ENCODE data around the gene ACSF3. TPM values are rescaled to one million over a fixed set of nuclear protein-coding genes. Genes with fewer than 3 reads are reported as not detected.
"Not testable (repeated sequence)": the region's sequence is repeated elsewhere in the genome, so short reads cannot be mapped to it uniquely, and the experiment has no call there.

Gene ACSF3
- total RNA-seq, 1 donor from 2014 or later, result 25.8 TPM

DNA sequence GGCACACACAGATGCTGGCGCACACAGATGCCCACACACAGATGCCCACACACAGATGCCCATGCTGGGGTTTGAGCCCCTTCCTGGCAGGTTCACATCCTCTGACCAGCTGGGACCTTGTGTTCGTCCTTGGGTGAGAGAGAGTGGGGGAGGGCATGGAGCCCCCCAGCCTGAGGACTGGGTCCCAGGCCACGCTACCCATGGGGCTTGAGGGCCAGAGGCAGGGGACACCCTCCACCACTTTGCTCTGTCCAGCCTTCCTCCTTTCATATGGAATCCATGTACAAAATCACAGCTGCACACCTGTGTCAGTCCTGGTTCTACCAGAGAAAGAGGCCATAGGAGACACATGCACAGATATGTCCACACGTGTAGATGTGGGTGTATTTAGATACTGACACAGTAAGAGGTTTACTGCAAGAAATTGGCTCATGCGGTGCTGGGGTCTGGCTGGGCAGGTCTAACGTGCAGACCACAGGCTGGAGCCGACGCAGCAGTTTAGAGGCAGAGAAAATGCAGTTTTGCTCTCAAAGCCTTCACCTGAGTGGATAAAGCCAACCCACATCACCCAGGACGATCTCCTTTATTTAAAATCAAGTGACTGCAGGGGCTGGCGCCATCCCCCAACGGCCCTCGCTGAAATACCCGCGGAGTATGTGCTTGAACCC is 95.8 kb downstream of the ACSF3 start:
- TF ChIP-seq, protein P1, sequence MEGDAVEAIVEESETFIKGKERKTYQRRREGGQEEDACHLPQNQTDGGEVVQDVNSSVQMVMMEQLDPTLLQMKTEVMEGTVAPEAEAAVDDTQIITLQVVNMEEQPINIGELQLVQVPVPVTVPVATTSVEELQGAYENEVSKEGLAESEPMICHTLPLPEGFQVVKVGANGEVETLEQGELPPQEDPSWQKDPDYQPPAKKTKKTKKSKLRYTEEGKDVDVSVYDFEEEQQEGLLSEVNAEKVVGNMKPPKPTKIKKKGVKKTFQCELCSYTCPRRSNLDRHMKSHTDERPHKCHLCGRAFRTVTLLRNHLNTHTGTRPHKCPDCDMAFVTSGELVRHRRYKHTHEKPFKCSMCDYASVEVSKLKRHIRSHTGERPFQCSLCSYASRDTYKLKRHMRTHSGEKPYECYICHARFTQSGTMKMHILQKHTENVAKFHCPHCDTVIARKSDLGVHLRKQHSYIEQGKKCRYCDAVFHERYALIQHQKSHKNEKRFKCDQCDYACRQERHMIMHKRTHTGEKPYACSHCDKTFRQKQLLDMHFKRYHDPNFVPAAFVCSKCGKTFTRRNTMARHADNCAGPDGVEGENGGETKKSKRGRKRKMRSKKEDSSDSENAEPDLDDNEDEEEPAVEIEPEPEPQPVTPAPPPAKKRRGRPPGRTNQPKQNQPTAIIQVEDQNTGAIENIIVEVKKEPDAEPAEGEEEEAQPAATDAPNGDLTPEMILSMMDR (IDR thresholded peaks at IDR 0.05; ENCODE audit: insufficient read depth, low read length, severe bottlenecking), result no peak
- Histone ChIP-seq H3K27me3 (ENCODE audit: control insufficient read depth, insufficient read depth, low read length) (peaks cover 5% of the 10 kb centered on the region), H3K36me3 (ENCODE audit: control insufficient read depth, insufficient read depth, low read length) (no peaks in the 10 kb centered on the region), H3K4me3 (ENCODE audit: low read depth, low read length) (no peak overlapping the region)
- DNase-seq (ENCODE audit: low read depth) (no peak), FAIRE-seq (no peak)

DNA sequence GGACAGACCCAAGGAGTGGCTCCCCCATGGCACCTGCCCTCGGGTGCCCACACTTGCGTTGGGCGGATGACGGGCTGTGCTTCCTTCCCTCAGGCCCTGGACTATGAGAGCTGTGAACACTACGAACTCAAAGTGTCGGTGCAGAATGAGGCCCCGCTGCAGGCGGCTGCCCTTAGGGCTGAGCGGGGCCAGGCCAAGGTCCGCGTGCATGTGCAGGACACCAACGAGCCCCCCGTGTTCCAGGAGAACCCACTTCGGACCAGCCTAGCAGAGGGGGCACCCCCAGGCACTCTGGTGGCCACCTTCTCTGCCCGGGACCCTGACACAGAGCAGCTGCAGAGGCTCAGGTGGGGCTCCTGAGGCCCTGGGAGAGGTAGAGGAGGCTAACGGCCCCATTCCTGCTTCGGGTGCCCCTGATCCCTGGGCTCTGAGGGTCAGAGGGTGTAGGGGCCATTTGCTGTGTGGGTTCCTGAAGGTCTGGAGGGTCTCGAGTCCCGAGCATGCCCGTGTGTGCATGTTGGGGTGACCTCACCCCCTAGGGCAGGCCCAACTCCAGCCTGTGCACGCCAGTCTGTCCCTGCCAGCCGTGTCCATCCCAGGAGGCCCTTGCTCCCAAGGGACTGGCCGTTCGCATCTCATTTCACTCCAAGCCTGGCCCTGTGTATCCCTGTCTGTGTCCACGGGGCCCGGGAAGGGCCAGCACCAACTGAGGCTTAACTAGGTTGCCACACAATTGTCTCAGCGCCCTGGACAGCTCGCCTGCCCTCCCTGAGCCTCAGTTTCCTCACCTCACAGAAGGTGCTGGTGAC is 96.7 kb downstream of the ACSF3 start:
- Histone ChIP-seq H3K27me3 (ENCODE audit: control insufficient read depth, insufficient read depth, low read length) (peaks cover 5% of the 10 kb centered on the region), H3K36me3 (ENCODE audit: control insufficient read depth, insufficient read depth, low read length) (no peaks in the 10 kb centered on the region), H3K4me3 (ENCODE audit: low read depth, low read length) (no peak overlapping the region)
- TF ChIP-seq, protein P1 (IDR thresholded peaks at IDR 0.05; ENCODE audit: insufficient read depth, low read length, severe bottlenecking), result no peak
- DNase-seq (ENCODE audit: low read depth) (no peak), FAIRE-seq (no peak)

DNA sequence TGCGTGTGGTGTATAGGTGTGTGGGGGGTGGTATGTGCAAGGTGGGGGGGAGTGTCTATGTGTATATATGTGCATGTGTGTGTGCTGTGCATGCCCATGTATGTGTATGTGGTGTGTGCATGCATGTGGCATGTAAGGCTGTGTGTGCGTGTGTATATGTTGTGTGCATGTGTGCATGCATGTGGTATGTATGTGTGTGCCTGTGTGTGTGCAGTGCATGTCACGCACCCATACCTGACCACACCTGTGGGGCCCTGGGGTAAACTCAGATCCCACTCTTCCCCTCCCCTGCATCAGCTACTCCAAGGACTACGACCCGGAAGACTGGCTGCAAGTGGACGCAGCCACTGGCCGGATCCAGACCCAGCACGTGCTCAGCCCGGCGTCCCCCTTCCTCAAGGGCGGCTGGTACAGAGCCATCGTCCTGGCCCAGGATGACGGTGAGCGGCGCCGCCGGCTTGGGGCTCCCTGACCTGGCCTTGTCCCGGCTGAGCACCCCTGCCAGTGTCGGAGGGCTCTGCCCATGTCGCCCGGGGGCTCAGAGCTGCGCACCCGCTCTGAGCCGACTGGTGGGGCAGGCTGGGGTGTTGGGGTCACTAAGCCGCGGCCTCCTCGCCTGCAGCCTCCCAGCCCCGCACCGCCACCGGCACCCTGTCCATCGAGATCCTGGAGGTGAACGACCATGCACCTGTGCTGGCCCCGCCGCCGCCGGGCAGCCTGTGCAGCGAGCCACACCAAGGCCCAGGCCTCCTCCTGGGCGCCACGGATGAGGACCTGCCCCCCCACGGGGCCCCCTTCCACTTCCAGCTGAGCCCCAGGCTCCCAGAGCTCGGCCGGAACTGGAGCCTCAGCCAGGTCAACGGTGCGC is 97.6 kb downstream of the ACSF3 start:
- H3K27me3 ChIP-seq (ENCODE audit: control insufficient read depth, insufficient read depth, low read length), result peaks cover 5% of the 10 kb centered on the region
- TF ChIP-seq, protein P1 (IDR thresholded peaks at IDR 0.05; ENCODE audit: insufficient read depth, low read length, severe bottlenecking), result no peak
- FAIRE-seq (peak; percentile 55), DNase-seq (ENCODE audit: low read depth) (no peak)
- H3K36me3 ChIP-seq (ENCODE audit: control insufficient read depth, insufficient read depth, low read length), result no peaks in the 10 kb centered on the region
- no peak overlapping the region for H3K4me3 ChIP-seq (ENCODE audit: low read depth, low read length)

DNA sequence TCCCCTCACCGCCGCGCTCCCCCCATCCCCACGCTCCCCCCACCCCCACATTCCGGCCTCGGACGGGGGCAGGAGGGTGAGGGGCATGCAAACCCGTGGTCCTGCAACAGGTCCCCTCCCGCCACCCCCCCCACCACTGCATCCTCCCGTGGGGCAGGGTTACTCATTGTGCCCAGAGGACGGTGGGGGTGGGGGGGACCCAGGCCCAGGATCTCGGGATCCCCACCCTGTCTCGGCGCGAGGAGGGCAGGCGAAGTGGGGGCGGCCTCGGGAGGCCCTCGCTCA is 98.2 kb downstream of the ACSF3 start:
- DNase-seq (ENCODE audit: low read depth) (no peak), FAIRE-seq (no peak)
- Histone ChIP-seq H3K27me3 (ENCODE audit: control insufficient read depth, insufficient read depth, low read length) (peaks cover 5% of the 10 kb centered on the region), H3K36me3 (ENCODE audit: control insufficient read depth, insufficient read depth, low read length) (no peaks in the 10 kb centered on the region), H3K4me3 (ENCODE audit: low read depth, low read length) (peak overlapping the region; percentile 37)
- TF ChIP-seq, protein P1 (IDR thresholded peaks at IDR 0.05; ENCODE audit: insufficient read depth, low read length, severe bottlenecking), result no peak

DNA sequence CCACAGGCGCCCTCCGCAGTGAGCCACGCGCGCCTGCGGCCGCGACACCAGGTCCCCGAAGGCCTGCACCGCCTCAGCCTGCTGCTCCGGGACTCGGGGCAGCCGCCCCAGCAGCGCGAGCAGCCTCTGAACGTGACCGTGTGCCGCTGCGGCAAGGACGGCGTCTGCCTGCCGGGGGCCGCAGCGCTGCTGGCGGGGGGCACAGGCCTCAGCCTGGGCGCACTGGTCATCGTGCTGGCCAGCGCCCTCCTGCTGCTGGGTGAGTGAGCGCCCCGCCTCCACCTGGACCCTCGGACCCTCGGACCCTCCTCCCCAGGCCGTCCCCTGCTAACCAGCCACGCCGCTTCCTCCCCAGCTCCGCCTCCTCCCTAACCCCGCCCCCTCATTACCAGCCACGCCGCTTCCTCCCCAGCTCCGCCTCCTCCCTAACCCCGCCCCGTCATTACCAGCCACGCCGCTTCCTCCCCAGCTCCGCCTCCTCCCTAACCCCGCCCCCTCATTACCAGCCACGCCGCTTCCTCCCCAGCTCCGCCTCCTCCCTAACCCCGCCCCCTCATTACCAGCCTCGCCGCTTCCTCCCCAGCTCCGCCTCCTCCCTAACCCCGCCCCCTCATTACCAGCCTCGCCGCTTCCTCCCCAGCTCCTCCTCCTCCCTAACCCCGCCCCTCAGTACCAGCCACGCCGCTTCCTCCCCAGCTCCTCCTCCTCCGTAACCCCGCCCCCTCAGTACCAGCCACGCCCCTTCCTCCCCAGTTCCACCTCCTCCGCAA is 98.7 kb downstream of the ACSF3 start:
- peak overlapping the region; percentile 37 for H3K4me3 ChIP-seq (ENCODE audit: low read depth, low read length)
- H3K27me3 ChIP-seq (ENCODE audit: control insufficient read depth, insufficient read depth, low read length); H3K36me3 ChIP-seq (ENCODE audit: control insufficient read depth, insufficient read depth, low read length); FAIRE-seq: not testable (repeated sequence)
- peak; percentile 64 for DNase-seq (ENCODE audit: low read depth)
